PC-9 (cell line): ENCODE data around the gene SMTNL2.

ENCODE experiments used
- EZH2 ChIP-seq: fragments of 200-600 bp; sonication (generic); IDR thresholded peaks from 2 replicates; pipeline ENCODE4 v1.8.0; 2017; ENCODE audit warnings: antibody characterized with exemption, low read depth
- TF ChIP-seq, protein P1 (sequence below): fragments of 200-600 bp; sonication (generic); conservative IDR thresholded peaks from 2 replicates; pipeline ENCODE4 v1.6.1; 2017; ENCODE audit warnings: mixed run types, antibody characterized with exemption, mild to moderate bottlenecking, moderate library complexity

DNA sequence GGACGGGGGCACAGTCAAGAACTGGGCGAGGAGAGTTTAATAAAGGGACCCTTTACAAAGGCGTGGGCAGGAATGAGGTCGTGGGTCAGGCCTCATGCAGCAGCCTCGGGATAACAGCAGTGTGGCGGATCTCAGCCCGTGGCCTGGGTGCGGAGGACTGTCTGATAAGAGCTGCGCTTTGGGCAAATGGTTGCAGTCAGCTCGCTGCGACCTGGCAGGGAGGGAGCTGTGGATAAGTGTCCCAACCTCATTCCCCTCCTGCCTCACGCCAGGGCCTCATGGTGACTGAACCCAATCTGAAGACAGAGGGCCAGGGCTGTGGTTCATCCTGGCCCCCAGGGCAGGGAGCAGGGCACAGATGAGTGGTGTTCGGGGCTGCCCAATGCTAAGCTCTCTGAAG lies 13.6 kb downstream of the SMTNL2 start:
- TF ChIP-seq, protein P1, sequence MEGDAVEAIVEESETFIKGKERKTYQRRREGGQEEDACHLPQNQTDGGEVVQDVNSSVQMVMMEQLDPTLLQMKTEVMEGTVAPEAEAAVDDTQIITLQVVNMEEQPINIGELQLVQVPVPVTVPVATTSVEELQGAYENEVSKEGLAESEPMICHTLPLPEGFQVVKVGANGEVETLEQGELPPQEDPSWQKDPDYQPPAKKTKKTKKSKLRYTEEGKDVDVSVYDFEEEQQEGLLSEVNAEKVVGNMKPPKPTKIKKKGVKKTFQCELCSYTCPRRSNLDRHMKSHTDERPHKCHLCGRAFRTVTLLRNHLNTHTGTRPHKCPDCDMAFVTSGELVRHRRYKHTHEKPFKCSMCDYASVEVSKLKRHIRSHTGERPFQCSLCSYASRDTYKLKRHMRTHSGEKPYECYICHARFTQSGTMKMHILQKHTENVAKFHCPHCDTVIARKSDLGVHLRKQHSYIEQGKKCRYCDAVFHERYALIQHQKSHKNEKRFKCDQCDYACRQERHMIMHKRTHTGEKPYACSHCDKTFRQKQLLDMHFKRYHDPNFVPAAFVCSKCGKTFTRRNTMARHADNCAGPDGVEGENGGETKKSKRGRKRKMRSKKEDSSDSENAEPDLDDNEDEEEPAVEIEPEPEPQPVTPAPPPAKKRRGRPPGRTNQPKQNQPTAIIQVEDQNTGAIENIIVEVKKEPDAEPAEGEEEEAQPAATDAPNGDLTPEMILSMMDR: no peak
- TF ChIP-seq EZH2: no peak
